ENCODE measurements around the gene SULF2.

GRCh38 chr20:47688385-47689381 is 96.6 kb downstream of the SULF2 start:
- no peak for TF ChIP-seq RAD21 (IDR thresholded peaks at IDR 0.05; ENCODE audit: low read depth)
- TF ChIP-seq ZFX (IDR thresholded peaks at IDR 0.05), result no peak
- no peak for TF ChIP-seq JUND (IDR thresholded peaks at IDR 0.05)
- TF ChIP-seq POLR2A (IDR thresholded peaks at IDR 0.05; ENCODE audit: borderline replicate concordance, extremely low read depth, insufficient read depth, insufficient read length), result no peak
- TF ChIP-seq CTCF (IDR thresholded peaks at IDR 0.05 in 2 of 3, conservative IDR thresholded peaks at IDR 0.05 in 1 of 3; ENCODE audit: borderline replicate concordance in 1 of 3, insufficient read depth in 1 of 3, low read depth in 2 of 3, low read length in 2 of 3), result no peak
- no peak for TF ChIP-seq CEBPB (IDR thresholded peaks at IDR 0.05; ENCODE audit: low read depth)
- no peak for TF ChIP-seq YY1 (IDR thresholded peaks at IDR 0.05; ENCODE audit: extremely low read depth, insufficient replicate concordance, low read depth, low read length)
- TF ChIP-seq ZBTB33 (IDR thresholded peaks at IDR 0.05; ENCODE audit: extremely low read depth, insufficient replicate concordance, low read length), result no peak
- TF ChIP-seq EZH2 (IDR thresholded peaks at IDR 0.05), result no peak
- no peak for TF ChIP-seq POLR2AphosphoS5 (IDR thresholded peaks at IDR 0.05; ENCODE audit: low read depth, low read length)
- no peak for TF ChIP-seq ZNF274 (IDR thresholded peaks at IDR 0.05; ENCODE audit: low read depth, low read length)
